Osteocyte (in vitro differentiated cells): ENCODE measurements around the gene DCAF12. TPM values are rescaled to one million over a fixed set of nuclear protein-coding genes. Genes with fewer than 3 reads are reported as not detected.

ENCODE experiments used
- DNase-seq: peaks from one replicate; pipeline ENCODE4 v3.0.0; 2021; ENCODE audit warnings: mixed read lengths; ENCODE audit not compliant: unreplicated experiment; ENCODE audit errors: extremely low spot score
- H3K27ac Mint-ChIP-seq: one replicate; pipeline ENCODE4 v1.8.0; 2021; ENCODE audit warnings: mild to moderate bottlenecking, mixed read lengths; ENCODE audit not compliant: unreplicated experiment
- H3K27me3 Mint-ChIP-seq: one replicate; pipeline ENCODE4 v1.8.0; 2021; ENCODE audit warnings: mixed read lengths; ENCODE audit not compliant: unreplicated experiment
- H3K36me3 Mint-ChIP-seq: one replicate; pipeline ENCODE4 v1.8.0; 2021; ENCODE audit warnings: mixed read lengths; ENCODE audit not compliant: unreplicated experiment
- H3K4me1 Mint-ChIP-seq: one replicate; pipeline ENCODE4 v1.8.0; 2021; ENCODE audit warnings: mixed read lengths; ENCODE audit not compliant: unreplicated experiment
- H3K4me3 Mint-ChIP-seq: one replicate; pipeline ENCODE4 v1.8.0; 2021; ENCODE audit warnings: mild to moderate bottlenecking, moderate library complexity, mixed read lengths; ENCODE audit not compliant: unreplicated experiment
- H3K9me3 Mint-ChIP-seq: one replicate; pipeline ENCODE4 v1.8.0; 2021; ENCODE audit warnings: mixed read lengths; ENCODE audit not compliant: unreplicated experiment
- total RNA-seq: library from RNA; stranded (reverse); gene quantifications from 2 replicates; pipeline ENCODE4 v1.2.1, GENCODE V29; 2021
- TF ChIP-seq, protein P1 (sequence below): fragments of 200-600 bp; sonication (generic); IDR thresholded peaks from 2 replicates; pipeline ENCODE4 v1.5.0; 2021; ENCODE audit warnings: antibody characterized with exemption, mild to moderate bottlenecking, moderate library complexity

Gene DCAF12
- total RNA-seq, 1 donor from 2014 or later = 33.9 TPM

- Mint-ChIP-seq H3K27ac (no peak overlapping the region), H3K9me3 (no peaks in the 10 kb centered on the region), H3K4me1 (no peaks in the 10 kb centered on the region), H3K27me3 (peaks cover 17% of the 10 kb centered on the region), H3K4me3 (no peak overlapping the region), H3K36me3 (no peaks in the 10 kb centered on the region)
- no peak for DNase-seq
- TF ChIP-seq, protein P1, sequence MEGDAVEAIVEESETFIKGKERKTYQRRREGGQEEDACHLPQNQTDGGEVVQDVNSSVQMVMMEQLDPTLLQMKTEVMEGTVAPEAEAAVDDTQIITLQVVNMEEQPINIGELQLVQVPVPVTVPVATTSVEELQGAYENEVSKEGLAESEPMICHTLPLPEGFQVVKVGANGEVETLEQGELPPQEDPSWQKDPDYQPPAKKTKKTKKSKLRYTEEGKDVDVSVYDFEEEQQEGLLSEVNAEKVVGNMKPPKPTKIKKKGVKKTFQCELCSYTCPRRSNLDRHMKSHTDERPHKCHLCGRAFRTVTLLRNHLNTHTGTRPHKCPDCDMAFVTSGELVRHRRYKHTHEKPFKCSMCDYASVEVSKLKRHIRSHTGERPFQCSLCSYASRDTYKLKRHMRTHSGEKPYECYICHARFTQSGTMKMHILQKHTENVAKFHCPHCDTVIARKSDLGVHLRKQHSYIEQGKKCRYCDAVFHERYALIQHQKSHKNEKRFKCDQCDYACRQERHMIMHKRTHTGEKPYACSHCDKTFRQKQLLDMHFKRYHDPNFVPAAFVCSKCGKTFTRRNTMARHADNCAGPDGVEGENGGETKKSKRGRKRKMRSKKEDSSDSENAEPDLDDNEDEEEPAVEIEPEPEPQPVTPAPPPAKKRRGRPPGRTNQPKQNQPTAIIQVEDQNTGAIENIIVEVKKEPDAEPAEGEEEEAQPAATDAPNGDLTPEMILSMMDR = no peak
These were observed 27.6 kb upstream of the DCAF12 start for GRCh38 chr9:34154057-34154456.

GRCh38 chr9:34151398-34151797 is 24.9 kb upstream of the DCAF12 start:
- Mint-ChIP-seq H3K27me3 (peaks cover 17% of the 10 kb centered on the region), H3K4me1 (no peaks in the 10 kb centered on the region), H3K4me3 (no peak overlapping the region), H3K9me3 (no peaks in the 10 kb centered on the region), H3K36me3 (no peaks in the 10 kb centered on the region), H3K27ac (no peak overlapping the region)
- TF ChIP-seq, protein P1 = no peak
- no peak for DNase-seq

DNA sequence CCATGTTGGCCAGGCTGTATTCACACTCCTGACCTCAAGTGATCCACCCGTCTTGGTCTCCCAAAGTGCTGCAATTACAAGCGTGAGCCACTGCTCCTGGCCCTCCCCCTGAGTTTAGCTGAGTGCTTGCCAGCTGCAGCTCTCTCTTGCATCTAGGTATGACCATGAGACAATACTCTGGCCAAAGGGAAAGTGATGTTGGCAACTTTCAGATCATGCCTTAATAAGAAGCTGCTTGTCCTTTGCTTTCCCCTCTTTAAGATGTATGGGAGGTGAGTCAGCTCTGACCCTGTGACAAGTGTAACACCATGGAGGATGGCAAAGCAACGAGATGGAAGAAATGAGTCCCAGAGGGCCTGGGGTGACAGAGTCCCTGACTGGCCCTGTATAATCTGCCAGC is 18.7 kb upstream of the DCAF12 start:
- no peaks in the 10 kb centered on the region for H3K9me3 Mint-ChIP-seq
- H3K27me3 Mint-ChIP-seq = peaks cover 2% of the 10 kb centered on the region
- H3K36me3 Mint-ChIP-seq = no peaks in the 10 kb centered on the region
- H3K4me1 Mint-ChIP-seq = no peaks in the 10 kb centered on the region
- no peak overlapping the region for H3K4me3 Mint-ChIP-seq
- H3K27ac Mint-ChIP-seq = no peak overlapping the region
- TF ChIP-seq, protein P1 = no peak
- DNase-seq = no peak

GRCh38 chr9:34143116-34143515 is 16.6 kb upstream of the DCAF12 start:
- DNase-seq = no peak
- H3K36me3 Mint-ChIP-seq = no peaks in the 10 kb centered on the region

DNA sequence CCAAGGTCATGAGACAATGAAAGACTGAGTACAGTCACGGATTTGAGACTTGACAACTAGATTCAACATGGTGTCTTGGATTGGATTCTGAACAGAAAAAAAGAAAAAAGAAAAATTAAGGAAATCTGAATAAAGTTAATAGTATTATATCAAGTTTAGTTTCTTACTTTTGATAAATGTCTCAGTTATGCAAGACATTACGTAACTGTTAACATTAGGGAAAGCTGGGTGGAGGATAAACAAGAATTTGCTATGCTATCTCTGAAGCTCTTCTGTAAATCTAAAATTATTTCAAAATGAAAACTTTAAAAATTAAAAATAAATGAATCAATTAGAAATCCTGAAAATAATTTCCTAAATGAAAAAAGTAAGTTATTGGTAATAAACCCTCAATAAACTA is 14.4 kb upstream of the DCAF12 start:
- Mint-ChIP-seq H3K4me3 (no peak overlapping the region), H3K27me3 (no peaks in the 10 kb centered on the region), H3K27ac (no peak overlapping the region), H3K4me1 (peaks cover 3% of the 10 kb centered on the region), H3K36me3 (no peaks in the 10 kb centered on the region), H3K9me3 (no peaks in the 10 kb centered on the region)
- no peak for DNase-seq
- TF ChIP-seq, protein P1 = no peak

More at GRCh38 chr9:34143116-34143515, 16.6 kb upstream of the DCAF12 start:
- Mint-ChIP-seq H3K4me3 (no peak overlapping the region), H3K9me3 (no peaks in the 10 kb centered on the region), H3K4me1 (peaks cover 3% of the 10 kb centered on the region), H3K27ac (no peak overlapping the region), H3K27me3 (no peaks in the 10 kb centered on the region)
- TF ChIP-seq, protein P1 = no peak
